M059J (cell line): Measurements from ENCODE around the gene TECPR2. TPM values are rescaled to one million over a fixed set of nuclear protein-coding genes. Genes with fewer than 3 reads are reported as not detected.

ENCODE experiments used
- DNase-seq: peaks from one replicate; pipeline ENCODE4 v3.0.0-alpha.2; 2012; ENCODE audit warnings: low read depth
- total RNA-seq: library from RNA; depleted of rRNA; stranded (reverse); fragments of >200 nt; shearing (Covaris generic); gene quantifications from 2 replicates; pipeline ENCODE4 v1.2.3, GENCODE V29; 2014

TECPR2 gene
- total RNA-seq, 1 experiment from 2014 or later, result 6.2 TPM

DNA sequence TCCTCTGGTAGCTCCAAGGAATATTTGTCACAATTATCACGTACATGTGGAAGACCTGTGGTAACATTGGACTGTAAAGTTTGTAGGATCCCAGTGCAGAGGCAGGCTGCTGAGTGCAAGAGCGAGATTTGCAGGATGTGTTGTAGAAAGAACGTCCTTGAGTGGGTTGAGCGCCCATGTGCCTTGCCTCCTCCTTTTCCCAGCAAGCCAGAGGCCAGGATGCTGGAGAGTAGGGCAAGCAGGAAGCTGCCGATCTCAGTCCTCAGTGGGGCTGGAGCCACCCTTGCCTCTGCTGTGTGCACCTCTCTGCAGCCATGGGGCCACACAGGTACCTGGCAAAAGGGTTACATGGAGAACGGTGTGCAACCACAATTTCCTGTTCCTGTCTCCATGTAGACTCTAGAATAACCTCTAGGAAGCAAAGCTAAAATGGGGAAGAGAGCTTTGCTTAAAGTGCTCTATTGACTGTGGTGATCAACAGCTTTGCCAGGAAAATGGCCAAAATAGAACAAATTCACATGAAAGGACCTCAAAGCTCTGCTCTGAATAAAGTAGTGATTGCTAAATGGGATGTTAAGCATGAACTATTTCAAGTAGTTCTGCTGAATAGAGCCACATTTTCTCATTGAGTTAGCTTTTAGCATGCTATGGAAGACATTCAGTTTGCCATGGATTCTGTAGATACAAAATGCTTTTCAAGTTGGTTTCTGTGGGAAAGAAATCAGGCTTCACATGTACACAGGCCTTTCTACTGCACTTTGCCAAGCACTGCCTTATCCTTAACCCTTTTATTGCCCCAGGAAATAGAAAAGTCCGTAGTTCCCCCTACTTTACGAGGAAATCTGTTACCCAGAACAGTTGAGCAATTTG lies 109.4 kb downstream of the TECPR2 start:
- no peak for DNase-seq

DNA sequence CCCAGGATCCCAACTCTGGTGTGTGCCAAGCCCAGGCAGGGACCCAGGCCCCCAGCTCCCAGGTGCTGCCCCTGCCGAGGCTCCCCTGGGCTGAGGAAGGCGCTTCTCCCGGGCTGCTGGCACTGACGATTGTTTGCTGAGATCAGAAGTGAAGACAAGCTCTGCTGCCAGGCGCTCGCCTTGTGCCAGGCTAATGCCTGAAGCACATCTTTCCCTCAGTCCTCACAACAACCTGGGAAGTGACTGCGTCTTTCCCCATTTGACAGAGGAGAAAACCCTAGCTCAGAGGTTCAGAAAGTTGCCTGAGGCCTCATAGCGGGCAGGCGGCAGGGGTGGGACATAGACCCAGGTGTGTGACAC lies 110.0 kb downstream of the TECPR2 start:
- DNase-seq, result no peak

DNA sequence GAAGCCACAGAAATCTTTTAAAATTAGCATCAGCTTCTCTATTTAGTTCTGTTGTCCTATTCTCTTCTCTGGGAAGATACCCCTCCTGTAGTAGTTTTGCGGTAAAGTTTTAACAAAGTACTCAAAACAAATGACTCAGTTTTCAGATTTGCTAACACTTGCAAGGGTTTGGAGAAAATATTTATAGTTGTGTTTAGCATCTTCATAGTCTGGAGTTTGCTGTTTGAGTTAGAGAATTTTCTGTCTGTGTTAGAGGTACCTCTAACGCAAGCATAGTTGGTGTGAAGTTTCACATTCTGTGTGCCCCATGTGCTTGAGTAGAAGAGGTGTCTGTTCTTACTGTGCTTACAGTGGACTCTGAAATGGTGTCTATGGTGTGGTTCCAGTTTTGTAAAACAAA lies 110.8 kb downstream of the TECPR2 start:
- DNase-seq, result no peak

DNA sequence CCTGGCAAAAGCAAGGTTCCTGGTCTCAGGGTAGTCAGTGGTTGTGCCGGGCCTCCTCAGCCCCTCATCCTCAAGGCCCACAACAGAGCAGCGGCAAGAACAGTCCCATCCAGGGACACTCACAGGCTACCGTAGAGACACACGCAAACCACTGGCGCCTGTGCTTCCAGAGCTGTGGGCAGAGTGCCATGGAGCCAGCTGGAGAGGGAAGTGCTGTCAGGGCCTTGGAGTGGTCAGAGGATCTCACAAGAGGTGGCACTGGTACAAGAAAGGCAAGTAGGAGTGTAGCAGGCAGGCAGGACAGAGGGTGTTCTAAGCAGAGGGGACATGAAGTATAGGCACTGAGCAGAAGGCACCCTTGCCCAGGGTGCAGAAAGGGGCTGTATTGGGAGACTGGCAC lies 112.2 kb downstream of the TECPR2 start:
- no peak for DNase-seq

DNA sequence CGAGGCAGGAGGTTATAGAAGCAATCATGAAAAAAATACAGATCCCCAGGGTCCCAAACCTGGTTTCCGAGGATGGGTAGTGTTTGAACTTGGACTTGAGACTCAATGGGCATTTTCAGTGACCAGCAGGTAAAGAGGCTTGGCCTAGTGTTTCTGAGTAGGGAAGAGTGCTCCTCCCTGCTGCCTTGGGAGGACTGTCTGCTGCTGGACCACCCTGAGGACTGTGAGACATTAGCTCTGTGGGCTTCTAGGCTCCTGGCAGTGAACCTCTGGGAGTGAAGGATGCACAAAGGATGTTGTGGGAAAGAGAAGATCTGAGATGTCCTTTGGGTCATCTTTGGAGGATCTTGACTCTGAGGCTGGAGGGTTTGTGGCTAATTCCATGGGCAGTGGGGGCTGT lies 116.4 kb downstream of the TECPR2 start:
- no peak for DNase-seq

DNA sequence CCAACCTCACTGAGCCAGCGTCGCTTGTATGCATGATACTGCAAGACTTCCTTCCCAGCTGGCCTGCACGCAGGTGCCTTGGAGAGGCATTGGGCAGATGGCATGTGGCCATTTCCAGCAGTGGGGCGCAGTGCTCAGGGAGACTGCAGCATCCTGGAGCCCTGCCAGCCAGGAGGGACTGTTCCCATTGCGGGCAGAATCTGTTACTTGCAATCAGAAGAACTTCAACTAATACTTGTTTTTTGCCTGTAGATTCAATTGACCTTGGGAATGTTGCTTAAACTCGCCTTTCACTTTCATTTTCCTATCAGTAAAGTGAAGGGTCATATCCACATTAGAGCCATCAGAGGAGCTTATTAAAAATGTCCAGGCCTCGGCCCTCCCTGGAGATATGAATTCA lies 117.0 kb downstream of the TECPR2 start:
- DNase-seq, result peak; percentile 7

DNA sequence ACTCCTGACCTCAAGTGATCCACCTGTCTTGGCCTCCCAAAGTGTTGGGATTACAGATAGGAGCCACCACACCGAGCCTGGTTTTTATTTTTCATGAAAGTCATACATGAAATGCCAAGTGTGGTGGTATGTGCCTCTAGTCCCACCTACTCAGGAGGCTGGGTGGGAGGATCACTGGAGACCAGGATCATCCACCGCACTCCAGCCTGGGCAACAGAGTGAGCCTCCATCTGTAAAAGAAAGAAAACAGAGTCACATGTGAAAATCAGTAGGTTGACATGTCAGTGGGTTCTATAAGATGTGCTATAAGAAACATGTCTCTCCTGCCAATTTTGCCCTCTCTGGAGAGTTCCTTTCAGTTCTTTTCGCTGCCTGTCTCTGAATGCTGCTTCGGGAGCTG lies 118.6 kb downstream of the TECPR2 start:
- DNase-seq, result no peak

DNA sequence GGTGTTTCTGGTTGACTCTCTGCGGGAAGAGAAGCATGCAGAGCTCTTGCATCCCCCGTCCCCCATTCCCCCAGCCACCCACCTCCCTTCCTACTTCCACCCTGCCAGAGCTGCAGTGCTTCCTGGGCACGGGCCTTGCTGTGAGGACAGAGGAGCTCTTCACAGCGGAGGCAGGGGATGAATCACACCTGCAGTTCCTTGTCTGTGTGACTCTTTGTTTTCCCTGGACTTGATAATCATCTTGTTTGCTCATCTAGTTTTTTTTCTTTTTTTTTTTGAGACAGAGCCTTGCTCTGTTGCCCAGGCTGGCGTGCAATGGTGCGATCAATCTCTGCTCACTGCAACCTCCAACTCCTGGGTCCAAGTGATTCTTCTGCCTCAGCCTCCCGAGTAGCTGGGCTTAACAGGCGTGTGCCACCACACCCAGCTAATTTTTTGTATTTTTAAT lies 119.1 kb downstream of the TECPR2 start:
- DNase-seq, result peak; percentile 59

DNA sequence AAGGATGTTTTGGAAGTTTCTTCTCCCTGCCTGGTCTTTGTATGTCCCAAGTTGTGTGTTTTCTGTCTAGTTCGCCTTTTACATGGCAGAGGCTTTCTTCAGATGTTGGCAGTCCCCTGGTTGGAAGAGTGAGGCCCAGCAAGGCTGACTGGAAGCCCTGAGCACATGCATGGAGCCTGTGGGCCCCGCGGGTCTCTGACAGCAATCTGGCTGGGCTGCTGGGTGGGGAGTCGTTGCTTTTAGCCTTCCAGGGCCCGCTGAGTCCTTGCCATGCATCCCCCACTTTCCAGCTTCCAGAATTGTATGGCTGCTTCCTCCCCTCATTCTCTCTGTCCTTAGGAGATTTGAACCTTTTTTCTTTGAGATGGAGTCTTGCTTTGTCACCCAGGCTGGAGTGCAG lies 121.6 kb downstream of the TECPR2 start:
- no peak for DNase-seq

DNA sequence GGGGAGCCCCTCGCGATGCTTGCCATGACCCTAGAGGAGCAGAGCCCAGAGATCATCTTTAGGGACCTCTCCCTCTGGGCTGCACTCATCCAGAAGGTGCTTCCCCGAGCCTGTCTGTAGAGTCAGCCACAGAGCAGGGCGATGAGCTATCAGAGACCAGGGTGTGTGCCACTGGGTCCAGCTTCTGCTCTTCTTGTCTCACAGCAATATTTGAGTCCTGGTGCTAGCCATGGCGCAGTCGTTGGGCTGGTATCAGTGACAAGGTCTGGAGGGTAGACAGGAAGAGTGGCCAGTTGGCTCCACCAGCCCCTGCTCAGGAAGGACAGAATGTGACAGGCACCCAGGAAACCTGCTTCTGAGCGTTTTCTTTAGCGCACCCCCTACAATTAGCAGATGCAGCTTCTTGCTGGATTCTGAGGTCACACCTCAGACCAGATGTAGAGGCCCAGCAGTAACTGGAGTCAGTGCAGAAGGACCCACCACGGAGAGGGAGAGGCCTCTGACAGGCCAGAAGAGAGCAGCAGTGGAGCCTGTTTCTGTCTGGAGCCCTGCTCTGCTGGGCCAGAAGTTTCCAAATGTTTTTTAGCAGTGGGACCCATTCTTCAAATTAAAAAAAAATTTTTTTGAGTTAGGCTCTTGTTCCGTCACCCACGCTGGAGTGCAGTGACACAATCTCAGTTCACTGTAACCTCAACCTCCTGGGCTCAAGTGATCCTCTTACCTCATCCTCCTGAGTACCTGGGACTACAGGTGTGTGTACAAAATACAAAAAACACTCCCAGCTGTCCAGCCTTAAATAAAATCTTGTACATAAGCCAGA lies 123.2 kb downstream of the TECPR2 start:
- DNase-seq, result no peak

DNA sequence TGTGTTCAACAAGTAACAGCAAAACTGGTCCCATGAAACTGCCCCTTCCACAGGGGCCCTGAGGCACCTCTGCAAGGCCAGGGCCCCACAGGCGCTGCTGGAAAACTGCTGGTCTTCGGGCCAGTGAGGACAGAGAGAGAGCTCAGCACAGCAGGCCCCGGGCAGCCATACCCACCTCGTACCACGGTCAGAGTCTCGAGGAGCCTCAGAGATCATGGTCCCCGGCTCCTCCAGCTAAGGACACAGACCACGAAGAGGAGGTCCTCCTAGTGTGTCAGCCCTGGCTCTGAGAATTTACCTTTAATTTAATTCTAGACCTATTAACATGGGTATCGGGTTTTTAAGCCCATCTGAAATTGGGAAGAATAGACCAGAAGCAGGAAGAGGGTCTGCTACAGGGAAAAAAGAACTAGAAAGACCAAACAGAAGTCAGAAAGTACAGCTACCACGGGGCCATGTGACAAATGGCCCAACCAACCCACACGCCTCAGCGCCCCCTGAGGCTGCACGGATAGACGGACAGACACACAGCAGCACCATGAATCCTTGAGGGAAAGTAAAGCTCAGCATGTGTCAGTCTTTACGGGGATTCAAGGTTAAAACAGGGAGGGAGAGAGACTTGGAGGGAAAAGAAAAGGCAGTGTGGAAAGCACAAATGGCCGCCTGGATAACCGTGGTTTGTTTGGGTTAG lies 123.9 kb downstream of the TECPR2 start:
- DNase-seq, result no peak

DNA sequence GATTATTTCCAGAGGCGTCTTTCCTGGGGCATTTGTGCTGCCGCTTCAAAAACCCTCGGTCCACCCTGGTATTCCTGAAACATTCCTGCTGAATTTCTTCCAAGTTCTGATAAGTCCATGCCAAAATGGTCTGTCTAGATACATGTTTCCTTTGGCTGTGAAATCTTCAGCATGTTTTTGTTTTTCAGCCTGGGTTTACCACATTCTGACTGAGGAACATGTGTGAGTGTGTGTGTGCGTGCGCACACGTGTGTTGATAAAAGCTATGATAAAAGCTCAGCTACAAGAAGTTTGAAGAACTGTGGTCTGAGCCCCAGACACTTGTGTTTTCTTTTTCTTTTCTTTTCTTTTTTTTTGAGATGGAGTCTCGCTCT lies 124.5 kb downstream of the TECPR2 start:
- no peak for DNase-seq

DNA sequence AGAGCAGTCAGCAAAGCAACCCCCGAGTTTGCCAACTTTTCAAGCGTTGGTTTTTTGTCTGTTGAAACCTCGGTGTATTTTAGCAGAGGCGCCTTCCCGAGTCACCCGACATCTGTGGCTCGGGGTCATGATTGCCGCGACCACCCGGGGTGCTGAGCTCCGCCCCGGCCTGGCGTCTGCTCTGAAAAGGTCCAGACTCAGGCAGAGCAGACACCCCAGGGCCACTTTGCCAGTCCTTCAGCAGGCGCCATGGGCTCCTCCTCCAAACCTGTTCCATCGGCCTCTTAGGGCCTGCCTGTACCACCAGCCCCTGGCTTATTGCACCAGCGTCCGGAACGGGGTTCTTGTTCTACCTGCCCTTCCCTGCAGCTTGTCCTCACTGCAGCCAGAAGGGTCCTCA lies 127.7 kb downstream of the TECPR2 start:
- DNase-seq, result no peak

DNA sequence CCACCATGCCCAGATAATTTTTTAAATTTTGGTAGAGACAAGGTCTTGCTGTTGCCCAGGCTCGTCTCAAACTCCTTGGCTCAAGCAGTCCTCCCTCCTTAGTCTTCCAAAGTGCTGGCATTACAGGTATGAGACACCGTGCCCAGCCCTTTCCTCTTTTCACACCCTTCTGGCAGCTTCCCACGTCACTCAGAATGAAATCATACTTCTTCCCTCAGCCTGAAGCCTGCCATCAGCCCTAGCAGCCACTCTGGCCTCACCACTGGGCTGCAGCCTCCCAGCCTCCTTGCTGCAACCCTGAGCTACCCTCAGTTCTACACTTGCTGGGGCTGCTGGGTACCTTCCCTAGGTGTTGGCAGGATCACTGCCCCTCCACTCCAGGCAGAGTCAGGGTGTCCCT lies 128.6 kb downstream of the TECPR2 start:
- DNase-seq, result no peak

DNA sequence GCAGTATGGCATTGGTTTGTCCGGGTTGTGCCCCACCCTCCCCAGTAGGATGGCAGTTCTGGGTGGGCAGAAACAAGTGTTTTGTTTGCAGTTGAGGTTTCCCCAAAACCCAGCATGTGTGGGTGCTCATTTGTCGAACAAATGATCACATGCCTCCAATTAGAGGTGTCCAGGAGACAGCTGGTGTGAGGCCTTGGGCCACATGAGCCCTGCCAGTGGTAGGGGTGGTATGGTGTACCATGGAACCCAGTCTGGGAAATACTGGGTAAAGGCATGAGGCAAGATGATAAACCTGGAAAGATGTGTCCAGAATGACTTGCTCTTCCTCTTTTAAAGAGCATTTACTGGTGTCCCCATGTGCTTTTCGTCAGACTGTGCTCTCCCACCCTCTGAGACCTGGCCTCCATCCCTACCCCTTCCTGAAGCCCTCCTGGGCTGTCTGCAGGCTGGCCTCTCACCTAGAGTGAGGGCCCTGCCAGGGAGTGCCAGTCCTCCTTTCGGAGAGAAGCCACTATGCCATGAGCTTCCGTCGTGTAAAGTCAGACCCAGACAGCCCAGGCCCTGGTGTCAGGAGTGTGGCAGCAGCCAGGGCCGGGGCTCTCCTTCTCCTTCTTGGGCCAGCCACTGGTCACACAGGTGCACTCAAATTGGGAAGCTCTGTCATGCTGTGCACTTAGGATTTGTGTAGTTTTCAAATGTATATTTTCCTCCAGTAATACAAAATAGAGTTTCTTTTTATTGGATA lies 129.2 kb downstream of the TECPR2 start:
- DNase-seq, result no peak

DNA sequence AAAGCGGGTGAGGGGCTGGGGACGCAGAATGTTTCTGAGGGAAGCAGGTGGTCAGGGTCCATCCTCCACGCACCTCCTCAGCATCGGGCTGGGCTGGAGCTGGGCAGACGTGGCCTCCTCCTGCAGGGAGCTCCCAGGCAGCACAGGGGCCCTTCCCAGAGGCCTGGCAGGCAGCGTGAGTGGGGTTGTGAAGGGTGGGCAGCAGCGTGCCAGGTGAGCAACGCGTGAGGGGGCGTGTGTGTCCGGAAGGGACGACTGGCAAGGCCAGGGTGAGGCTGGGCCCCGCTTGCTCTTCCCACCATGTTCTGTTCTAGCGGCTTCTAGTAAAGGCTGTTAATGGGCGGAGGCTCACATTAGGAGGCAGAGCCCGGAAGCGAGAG lies 129.8 kb downstream of the TECPR2 start:
- DNase-seq, result no peak

DNA sequence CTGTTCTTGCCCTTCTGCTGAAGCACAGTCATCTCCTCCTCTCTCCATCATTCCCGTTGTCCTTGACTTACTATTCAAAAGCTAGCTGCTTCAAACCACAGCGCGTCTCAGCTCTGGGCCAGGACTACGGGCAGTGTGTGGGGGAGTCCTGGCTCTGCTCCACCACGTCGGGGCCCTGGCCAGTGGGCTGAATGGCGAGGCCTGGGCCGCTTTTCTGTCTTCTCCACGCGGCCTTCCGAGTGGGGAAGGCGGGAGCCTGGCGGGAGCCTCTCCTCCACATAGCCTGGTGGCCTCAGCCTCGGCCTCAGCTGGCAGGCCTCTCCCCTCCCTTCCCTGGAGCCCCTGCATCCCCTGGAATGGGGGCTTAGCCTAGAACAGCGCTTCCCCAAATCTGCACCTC lies 130.4 kb downstream of the TECPR2 start:
- DNase-seq, result no peak

DNA sequence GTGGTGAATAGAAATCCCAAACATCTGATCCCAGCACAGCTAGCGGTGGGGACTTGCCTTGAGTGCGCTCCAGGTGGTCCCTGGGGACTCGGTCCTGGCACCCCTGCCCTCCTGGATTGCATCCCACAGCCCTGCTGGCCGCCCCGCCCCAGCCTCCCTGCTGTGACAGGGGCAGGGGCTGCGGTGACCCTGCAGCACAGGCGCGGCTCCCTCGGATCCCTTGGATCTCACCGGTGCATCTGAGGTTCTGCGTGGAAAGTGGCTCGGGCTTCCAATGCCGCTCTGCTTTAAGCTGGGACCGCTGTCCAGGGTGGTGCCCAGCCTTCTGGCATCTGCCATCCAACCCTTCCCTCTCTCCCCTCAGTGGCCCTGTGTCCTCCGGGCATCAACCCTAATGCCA lies 130.8 kb downstream of the TECPR2 start:
- no peak for DNase-seq

DNA sequence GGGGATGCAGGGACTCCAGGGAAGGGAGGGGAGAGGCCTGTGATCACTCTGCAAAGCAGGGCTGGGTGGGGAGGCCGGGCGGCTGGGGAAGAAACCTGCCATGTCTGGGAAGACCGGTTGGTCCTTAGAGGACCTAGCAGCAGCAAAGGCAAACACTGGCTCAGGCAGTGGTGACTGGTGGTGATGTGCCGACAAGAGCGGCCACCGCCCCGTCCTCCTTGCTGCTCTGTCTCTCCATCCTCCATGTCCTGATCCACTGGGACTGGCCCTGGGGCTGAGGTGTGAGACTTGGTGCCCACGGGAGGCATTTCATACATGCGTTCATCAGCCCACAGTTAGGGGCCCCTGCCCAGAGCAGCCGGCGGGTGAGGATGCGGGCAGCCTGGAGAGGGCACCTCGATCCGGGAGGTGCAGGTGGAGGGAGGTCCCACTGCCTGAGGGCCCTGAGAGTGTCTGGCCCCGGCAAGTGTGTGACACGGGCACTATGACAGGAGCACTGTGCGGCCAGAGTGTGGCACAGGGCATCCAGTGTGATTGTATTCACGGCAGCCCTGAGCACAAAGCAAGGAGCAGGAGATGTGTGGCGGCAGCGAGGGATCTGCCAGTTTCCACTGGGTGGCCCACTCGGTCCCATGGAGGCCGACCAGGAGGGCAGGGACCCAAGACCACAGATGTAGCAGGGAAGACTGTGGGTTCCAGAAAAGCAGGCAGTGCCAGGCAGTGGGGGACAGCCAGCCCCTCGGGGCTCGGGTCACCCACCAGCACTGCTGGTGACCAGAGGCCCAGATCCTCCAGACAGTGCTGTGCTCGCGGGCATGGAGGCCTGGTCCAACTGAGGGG lies 133.0 kb downstream of the TECPR2 start:
- DNase-seq, result no peak

DNA sequence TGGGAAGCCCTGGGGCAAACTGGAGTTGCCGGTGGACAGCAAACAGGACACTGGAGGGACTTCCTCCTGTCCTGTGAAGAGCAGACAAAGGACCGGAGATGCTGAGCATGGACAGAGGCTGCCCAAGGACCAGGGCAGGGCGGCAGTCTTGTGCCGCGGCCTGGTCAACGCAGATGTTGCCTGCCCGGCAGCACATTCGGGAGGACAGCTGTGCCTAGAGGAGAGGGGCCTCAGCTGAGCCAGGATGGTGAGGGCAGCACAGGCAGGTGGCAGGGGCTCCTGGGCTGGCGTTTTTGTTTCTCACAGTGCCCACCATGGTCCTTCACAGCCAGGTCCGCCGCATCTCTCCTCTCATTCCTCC lies 133.6 kb downstream of the TECPR2 start:
- no peak for DNase-seq
